Karpas-422 (cell line): Measurements from ENCODE around the gene PRKCH. TPM values are rescaled to one million over a fixed set of nuclear protein-coding genes. Genes with fewer than 3 reads are reported as not detected.

Source experiments
- DNase-seq: peaks from one replicate; pipeline ENCODE4 v3.0.0-alpha.2; 2015
- H2AFZ ChIP-seq: fragments of 200-600 bp; sonication (generic); 2 replicates; pipeline ENCODE4 v1.6.1; 2014; ENCODE audit warnings: antibody characterized with exemption, low read length, mixed read lengths
- H3K27ac ChIP-seq: fragments of 200-600 bp; sonication (generic); 2 replicates; pipeline ENCODE4 v1.5.1; 2014; ENCODE audit warnings: mild to moderate bottlenecking, low read length, moderate library complexity
- H3K27me3 ChIP-seq: fragments of 200-600 bp; sonication (generic); 2 replicates; pipeline ENCODE4 v1.6.1; 2014; ENCODE audit warnings: low read length, mixed read lengths
- H3K36me3 ChIP-seq: fragments of 200-600 bp; sonication (generic); 2 replicates; pipeline ENCODE4 v1.6.1; 2014; ENCODE audit warnings: low read length, mixed read lengths; ENCODE audit not compliant: insufficient read depth
- H3K4me1 ChIP-seq: fragments of 200-600 bp; sonication (generic); 2 replicates; pipeline ENCODE4 v1.6.1; 2014; ENCODE audit warnings: mild to moderate bottlenecking, low read length, mixed read lengths
- H3K4me2 ChIP-seq: fragments of 200-600 bp; sonication (generic); 2 replicates; pipeline ENCODE4 v1.6.1; 2014; ENCODE audit warnings: low read length, low read depth, mild to moderate bottlenecking; ENCODE audit not compliant: poor library complexity, severe bottlenecking
- H3K4me3 ChIP-seq: fragments of 200-600 bp; sonication (generic); 2 replicates; pipeline ENCODE4 v1.5.1; 2014; ENCODE audit warnings: mild to moderate bottlenecking, antibody characterized with exemption, low read length, mixed read lengths
- H3K79me2 ChIP-seq: fragments of 200-600 bp; sonication (generic); 2 replicates; pipeline ENCODE4 v1.6.1; 2014; ENCODE audit warnings: mild to moderate bottlenecking, low read length, mixed read lengths
- H3K9ac ChIP-seq: fragments of 200-600 bp; sonication (generic); 2 replicates; pipeline ENCODE4 v1.6.0; 2014; ENCODE audit warnings: low read length
- H3K9me2 ChIP-seq: fragments of 200-600 bp; sonication (generic), shearing (Covaris generic); replicated peaks from 2 replicates; pipeline ENCODE4 v1.6.0; 2014; ENCODE audit warnings: mild to moderate bottlenecking, low read length, moderate library complexity; ENCODE audit not compliant: insufficient read depth
- H3K9me3 ChIP-seq: fragments of 300-700, 200-600 bp; sonication (generic); 2 replicates; pipeline ENCODE4 v1.6.1; 2014; ENCODE audit warnings: low read length, mixed read lengths
- H4K20me1 ChIP-seq: fragments of 200-600 bp; sonication (generic); 2 replicates; pipeline ENCODE4 v1.6.1; 2014; ENCODE audit warnings: mild to moderate bottlenecking, antibody characterized with exemption, low read length, low read depth; ENCODE audit not compliant: insufficient read depth
- total RNA-seq: library from RNA; depleted of rRNA; stranded (reverse); fragments of >200 nt; shearing (Covaris generic); gene quantifications from 2 replicates; pipeline ENCODE4 v1.2.3, GENCODE V29; 2014; ENCODE audit warnings: low replicate concordance

Gene PRKCH
- total RNA-seq, 1 experiment from 2014 or later = 7.0 TPM

- Histone ChIP-seq H4K20me1 (no peaks in the 10 kb centered on the region), H3K79me2 (no peaks in the 10 kb centered on the region), H3K4me2 (peak overlapping the region; percentile 72), H2AFZ (no peak overlapping the region), H3K9me2 (no peaks in the 10 kb centered on the region), H3K4me1 (peaks cover 32% of the 10 kb centered on the region), H3K9ac (peak overlapping the region; percentile 18), H3K27ac (peak overlapping the region; percentile 37; the same call in 1 of the 2 replicates), H3K4me3 (peak overlapping the region; percentile 37), H3K9me3 (no peaks in the 10 kb centered on the region), H3K27me3 (0 out of 2 replicates have a peak, but pooled peaks cover 3% of the 10 kb centered on the region), H3K36me3 (no peaks in the 10 kb centered on the region)
- DNase-seq = peak; percentile 95
These were observed 29.3 kb downstream of the PRKCH start for GRCh38 chr14:61350427-61351270.

- no peak overlapping the region for H2AFZ ChIP-seq
- H3K27me3 ChIP-seq = 0 out of 2 replicates have a peak, but pooled peaks cover 3% of the 10 kb centered on the region
- DNase-seq = no peak
- peak overlapping the region; percentile 37 for H3K4me3 ChIP-seq
- H4K20me1 ChIP-seq = no peaks in the 10 kb centered on the region
- H3K4me1 ChIP-seq = peaks cover 32% of the 10 kb centered on the region
- H3K27ac ChIP-seq = peak overlapping the region; percentile 10; the same call in 1 of the 2 replicates
- H3K36me3 ChIP-seq = no peaks in the 10 kb centered on the region
- H3K9ac ChIP-seq = no peak overlapping the region
- H3K9me2 ChIP-seq = no peaks in the 10 kb centered on the region
- no peaks in the 10 kb centered on the region for H3K9me3 ChIP-seq
- H3K4me2 ChIP-seq = peak overlapping the region; percentile 72
- H3K79me2 ChIP-seq = no peaks in the 10 kb centered on the region
These were observed 30.1 kb downstream of the PRKCH start for GRCh38 chr14:61351477-61351876.

GRCh38 chr14:61355892-61356325 lies 34.5 kb downstream of the PRKCH start:
- no peaks in the 10 kb centered on the region for H3K9me3 ChIP-seq
- no peak overlapping the region for H2AFZ ChIP-seq
- H3K4me1 ChIP-seq = peaks cover 20% of the 10 kb centered on the region
- no peaks in the 10 kb centered on the region for H4K20me1 ChIP-seq
- H3K4me3 ChIP-seq = no peak overlapping the region
- no peak overlapping the region for H3K9ac ChIP-seq
- no peak overlapping the region for H3K27ac ChIP-seq
- no peak overlapping the region for H3K4me2 ChIP-seq
- H3K36me3 ChIP-seq = no peaks in the 10 kb centered on the region
- no peaks in the 10 kb centered on the region for H3K79me2 ChIP-seq
- peaks cover 3% of the 10 kb centered on the region; the same call in 1 of the 2 replicates for H3K27me3 ChIP-seq
- DNase-seq = no peak
- no peaks in the 10 kb centered on the region for H3K9me2 ChIP-seq

- Histone ChIP-seq H3K4me1 (peaks cover 8% of the 10 kb centered on the region), H3K36me3 (no peaks in the 10 kb centered on the region), H3K79me2 (no peaks in the 10 kb centered on the region), H4K20me1 (no peaks in the 10 kb centered on the region), H3K9ac (no peak overlapping the region), H3K9me3 (no peaks in the 10 kb centered on the region), H3K9me2 (no peaks in the 10 kb centered on the region), H3K27ac (no peak overlapping the region), H2AFZ (no peak overlapping the region), H3K4me2 (no peak overlapping the region), H3K27me3 (peaks cover 3% of the 10 kb centered on the region; the same call in 1 of the 2 replicates), H3K4me3 (no peak overlapping the region)
- no peak for DNase-seq
These were observed 35.7 kb downstream of the PRKCH start for GRCh38 chr14:61357123-61357522.

GRCh38 chr14:61358554-61359226 lies 37.3 kb downstream of the PRKCH start:
- no peak overlapping the region for H3K27ac ChIP-seq
- H3K4me3 ChIP-seq = no peak overlapping the region

GRCh38 chr14:61360796-61361525 lies 39.6 kb downstream of the PRKCH start:
- no peak overlapping the region for H2AFZ ChIP-seq
- no peaks in the 10 kb centered on the region for H4K20me1 ChIP-seq
- peaks cover 3% of the 10 kb centered on the region; the same call in 1 of the 2 replicates for H3K27me3 ChIP-seq
- H3K9me2 ChIP-seq = no peaks in the 10 kb centered on the region
- DNase-seq = no peak
- no peak overlapping the region for H3K27ac ChIP-seq
- H3K9ac ChIP-seq = no peak overlapping the region
- H3K4me2 ChIP-seq = no peak overlapping the region
- no peaks in the 10 kb centered on the region for H3K79me2 ChIP-seq
- H3K4me1 ChIP-seq = peaks cover 7% of the 10 kb centered on the region
- no peaks in the 10 kb centered on the region for H3K9me3 ChIP-seq
- H3K36me3 ChIP-seq = no peaks in the 10 kb centered on the region
- H3K4me3 ChIP-seq = no peak overlapping the region

More at GRCh38 chr14:61358554-61359226, 37.3 kb downstream of the PRKCH start:
- DNase-seq = no peak
- H3K4me2 ChIP-seq = no peak overlapping the region
- no peaks in the 10 kb centered on the region for H3K36me3 ChIP-seq
- no peaks in the 10 kb centered on the region for H3K9me3 ChIP-seq
- no peaks in the 10 kb centered on the region for H3K9me2 ChIP-seq
- H2AFZ ChIP-seq = no peak overlapping the region
- no peaks in the 10 kb centered on the region for H3K79me2 ChIP-seq
- H3K27me3 ChIP-seq = peaks cover 3% of the 10 kb centered on the region; the same call in 1 of the 2 replicates
- H4K20me1 ChIP-seq = no peaks in the 10 kb centered on the region
- peaks cover 7% of the 10 kb centered on the region for H3K4me1 ChIP-seq
- H3K9ac ChIP-seq = no peak overlapping the region

- Histone ChIP-seq H3K4me1 (peaks cover 7% of the 10 kb centered on the region), H3K79me2 (no peaks in the 10 kb centered on the region), H3K4me2 (no peak overlapping the region)
These were observed 40.8 kb downstream of the PRKCH start for GRCh38 chr14:61362072-61362750.

More at GRCh38 chr14:61362072-61362750, 40.8 kb downstream of the PRKCH start:
- Histone ChIP-seq H4K20me1 (no peaks in the 10 kb centered on the region), H3K36me3 (no peaks in the 10 kb centered on the region), H3K9me3 (no peaks in the 10 kb centered on the region), H3K27me3 (peaks cover 3% of the 10 kb centered on the region; the same call in 1 of the 2 replicates), H3K4me3 (no peak overlapping the region), H3K27ac (no peak overlapping the region), H2AFZ (no peak overlapping the region), H3K9ac (no peak overlapping the region), H3K9me2 (no peaks in the 10 kb centered on the region)
- DNase-seq = no peak
